LNCAP (cell line): ENCODE data around the gene SEMA4G.
A peak's percentile ranks its signal among the peaks of the same experiment; 100 is the strongest.

ENCODE experiments used
- TF ChIP-seq, protein P1 (sequence below): fragments of 450-650 bp; IDR thresholded peaks from 2 replicates; pipeline ENCODE4 v1.5.1; 2017; ENCODE audit warnings: mild to moderate bottlenecking

Gene SEMA4G

DNA sequence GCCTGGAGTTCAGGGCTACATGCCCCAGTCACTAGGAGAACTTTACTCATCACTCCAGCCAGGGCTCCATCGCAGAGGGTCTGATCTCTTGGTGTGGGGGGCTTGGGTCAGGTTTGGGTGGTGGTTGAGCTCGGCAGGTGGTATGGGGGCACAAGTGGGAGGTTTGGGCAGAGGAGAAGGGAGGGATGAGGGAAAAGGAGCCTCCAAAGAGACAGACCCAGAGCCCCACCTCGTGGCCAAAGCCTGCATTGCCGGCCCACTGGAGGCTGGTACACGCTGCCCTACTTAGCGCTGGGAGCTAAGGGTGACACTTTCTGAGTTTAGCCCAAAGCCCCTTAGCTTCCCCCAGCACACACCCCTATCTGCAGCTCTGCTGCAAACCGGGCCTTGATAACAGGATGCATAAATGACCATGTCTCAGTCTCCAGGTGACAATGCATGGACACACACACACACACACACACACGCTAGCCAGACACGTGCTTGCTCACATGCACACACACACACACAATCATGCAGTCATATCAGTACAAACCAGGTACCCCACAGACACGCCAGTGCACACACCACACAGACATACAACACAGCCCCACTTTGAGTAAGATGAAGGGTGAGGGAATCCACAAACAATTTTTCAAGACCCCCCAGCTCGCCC, 45.1 kb downstream of the SEMA4G start:
- TF ChIP-seq, protein P1, sequence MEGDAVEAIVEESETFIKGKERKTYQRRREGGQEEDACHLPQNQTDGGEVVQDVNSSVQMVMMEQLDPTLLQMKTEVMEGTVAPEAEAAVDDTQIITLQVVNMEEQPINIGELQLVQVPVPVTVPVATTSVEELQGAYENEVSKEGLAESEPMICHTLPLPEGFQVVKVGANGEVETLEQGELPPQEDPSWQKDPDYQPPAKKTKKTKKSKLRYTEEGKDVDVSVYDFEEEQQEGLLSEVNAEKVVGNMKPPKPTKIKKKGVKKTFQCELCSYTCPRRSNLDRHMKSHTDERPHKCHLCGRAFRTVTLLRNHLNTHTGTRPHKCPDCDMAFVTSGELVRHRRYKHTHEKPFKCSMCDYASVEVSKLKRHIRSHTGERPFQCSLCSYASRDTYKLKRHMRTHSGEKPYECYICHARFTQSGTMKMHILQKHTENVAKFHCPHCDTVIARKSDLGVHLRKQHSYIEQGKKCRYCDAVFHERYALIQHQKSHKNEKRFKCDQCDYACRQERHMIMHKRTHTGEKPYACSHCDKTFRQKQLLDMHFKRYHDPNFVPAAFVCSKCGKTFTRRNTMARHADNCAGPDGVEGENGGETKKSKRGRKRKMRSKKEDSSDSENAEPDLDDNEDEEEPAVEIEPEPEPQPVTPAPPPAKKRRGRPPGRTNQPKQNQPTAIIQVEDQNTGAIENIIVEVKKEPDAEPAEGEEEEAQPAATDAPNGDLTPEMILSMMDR, result peak; percentile 60

- TF ChIP-seq, protein P1, result no peak
Measured at GRCh38 chr10:101014966-101015581, 45.8 kb downstream of the SEMA4G start.

- TF ChIP-seq, protein P1, result no peak
Measured at GRCh38 chr10:101015582-101015973, 46.3 kb downstream of the SEMA4G start.

- TF ChIP-seq, protein P1, result no peak
Measured at GRCh38 chr10:101016814-101017213, 47.5 kb downstream of the SEMA4G start.

DNA sequence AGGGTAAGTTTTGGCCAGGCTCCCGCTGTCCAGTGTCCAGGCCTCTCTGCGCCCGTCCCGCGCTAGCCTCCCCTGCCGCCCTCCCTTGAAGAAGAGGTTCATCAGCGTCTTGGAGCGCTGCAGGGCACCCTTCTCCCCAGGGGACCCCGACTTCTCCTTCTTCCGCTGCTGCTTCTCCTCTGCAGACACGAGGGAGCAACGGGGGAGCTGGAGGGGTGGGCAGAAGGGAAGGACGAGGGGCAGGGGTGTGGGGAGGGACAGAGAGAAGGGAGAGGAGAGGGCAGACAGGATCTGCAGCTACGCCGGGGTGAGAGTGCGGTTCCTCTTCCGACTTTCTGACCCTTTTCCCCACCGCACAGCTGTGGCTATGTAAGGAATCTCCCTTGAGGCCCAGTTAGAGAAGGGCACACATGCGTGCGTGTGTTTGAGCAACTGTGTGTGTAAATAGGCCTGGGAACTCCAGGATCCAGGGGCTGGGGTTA, 48.9 kb downstream of the SEMA4G start:
- TF ChIP-seq, protein P1, result no peak

DNA sequence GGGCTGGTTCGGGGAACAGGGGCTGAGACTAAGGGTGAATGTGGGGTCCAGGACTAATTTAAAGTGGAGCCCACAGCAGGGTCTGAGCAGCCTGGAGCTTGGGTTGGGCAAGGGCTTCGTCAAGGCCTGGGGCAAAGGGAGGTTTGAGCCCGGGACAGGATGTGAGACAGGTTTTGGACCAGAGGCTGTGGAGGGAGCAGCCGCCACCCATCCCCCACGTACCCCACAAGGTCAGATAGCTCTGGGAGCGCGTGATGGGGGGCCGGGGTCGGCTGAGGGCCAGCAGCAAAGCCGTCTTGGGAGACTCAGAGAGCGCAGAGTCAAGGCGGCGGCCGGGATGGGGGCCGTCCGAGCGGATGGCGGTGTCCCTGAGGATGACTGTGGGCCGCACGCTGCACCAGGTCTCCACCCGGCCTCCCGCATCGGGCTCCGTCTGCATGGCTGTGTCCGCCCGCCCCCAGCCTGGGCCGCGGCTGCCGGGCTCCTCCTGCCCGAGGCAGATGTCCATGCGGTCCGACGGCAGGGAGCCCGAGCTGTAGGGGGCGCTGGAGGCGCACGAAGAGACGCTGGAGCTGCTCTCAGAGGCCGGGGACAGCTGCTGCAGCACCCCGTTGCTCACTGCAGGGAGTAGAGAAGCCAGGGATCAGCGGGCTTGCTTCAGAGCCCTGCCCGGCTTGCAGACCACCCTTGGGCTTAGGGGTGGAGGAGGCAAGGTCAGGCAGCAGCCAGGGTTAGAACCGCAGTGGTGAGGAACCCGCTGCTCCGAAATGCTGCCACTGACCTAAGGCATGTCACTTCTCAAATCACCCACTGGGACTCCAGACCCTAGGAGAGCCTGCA, 49.5 kb downstream of the SEMA4G start:
- TF ChIP-seq, protein P1, result peak; percentile 48
